ENCODE measurements around the gene GALNT14. TPM values are rescaled to one million over a fixed set of nuclear protein-coding genes. Genes with fewer than 3 reads are reported as not detected.

Gene GALNT14
- total RNA-seq, 1 donor from 2014 or later, result 14.4 TPM

- no peak overlapping the region for H3K27ac Mint-ChIP-seq (ENCODE audit: unreplicated experiment)
- no peaks in the 10 kb centered on the region for H3K4me1 Mint-ChIP-seq (ENCODE audit: low read depth, unreplicated experiment)
- no peak for TF ChIP-seq CTCF (IDR thresholded peaks at IDR 0.05; ENCODE audit: partially characterized antibody, unreplicated experiment)
- H3K9me3 Mint-ChIP-seq (ENCODE audit: unreplicated experiment), result no peaks in the 10 kb centered on the region
- H3K27me3 Mint-ChIP-seq (ENCODE audit: unreplicated experiment), result no peaks in the 10 kb centered on the region
- no peak for DNase-seq
- no peak overlapping the region for H3K4me3 Mint-ChIP-seq (ENCODE audit: unreplicated experiment)
- H3K36me3 Mint-ChIP-seq (ENCODE audit: unreplicated experiment), result no peaks in the 10 kb centered on the region
Observed at GRCh38 chr2:31020713-31021112, 117.5 kb downstream of the GALNT14 start.

- TF ChIP-seq CTCF (IDR thresholded peaks at IDR 0.05; ENCODE audit: partially characterized antibody, unreplicated experiment), result no peak
- Mint-ChIP-seq H3K4me3 (ENCODE audit: unreplicated experiment) (no peak overlapping the region), H3K27ac (ENCODE audit: unreplicated experiment) (no peak overlapping the region), H3K9me3 (ENCODE audit: unreplicated experiment) (no peaks in the 10 kb centered on the region), H3K4me1 (ENCODE audit: low read depth, unreplicated experiment) (no peaks in the 10 kb centered on the region), H3K27me3 (ENCODE audit: unreplicated experiment) (no peaks in the 10 kb centered on the region), H3K36me3 (ENCODE audit: unreplicated experiment) (peaks cover 4% of the 10 kb centered on the region)
- DNase-seq, result no peak
Observed at GRCh38 chr2:31018280-31018679, 120.0 kb downstream of the GALNT14 start.

GRCh38 chr2:31016648-31017047 is 121.6 kb downstream of the GALNT14 start:
- DNase-seq, result no peak
- Mint-ChIP-seq H3K4me1 (ENCODE audit: low read depth, unreplicated experiment) (peaks cover 4% of the 10 kb centered on the region), H3K27me3 (ENCODE audit: unreplicated experiment) (no peaks in the 10 kb centered on the region), H3K36me3 (ENCODE audit: unreplicated experiment) (peaks cover 4% of the 10 kb centered on the region), H3K27ac (ENCODE audit: unreplicated experiment) (no peak overlapping the region), H3K9me3 (ENCODE audit: unreplicated experiment) (no peaks in the 10 kb centered on the region), H3K4me3 (ENCODE audit: unreplicated experiment) (no peak overlapping the region)
- TF ChIP-seq CTCF (IDR thresholded peaks at IDR 0.05; ENCODE audit: partially characterized antibody, unreplicated experiment), result no peak

GRCh38 chr2:31014516-31014915 is 123.7 kb downstream of the GALNT14 start:
- peaks cover 7% of the 10 kb centered on the region for H3K36me3 Mint-ChIP-seq (ENCODE audit: unreplicated experiment)
- H3K4me1 Mint-ChIP-seq (ENCODE audit: low read depth, unreplicated experiment), result peaks cover 4% of the 10 kb centered on the region
- DNase-seq, result no peak
- H3K4me3 Mint-ChIP-seq (ENCODE audit: unreplicated experiment), result no peak overlapping the region
- no peak overlapping the region for H3K27ac Mint-ChIP-seq (ENCODE audit: unreplicated experiment)
- no peaks in the 10 kb centered on the region for H3K9me3 Mint-ChIP-seq (ENCODE audit: unreplicated experiment)
- peaks cover 3% of the 10 kb centered on the region for H3K27me3 Mint-ChIP-seq (ENCODE audit: unreplicated experiment)
- no peak for TF ChIP-seq CTCF (IDR thresholded peaks at IDR 0.05; ENCODE audit: partially characterized antibody, unreplicated experiment)

- Mint-ChIP-seq H3K27ac (ENCODE audit: unreplicated experiment) (no peak overlapping the region), H3K36me3 (ENCODE audit: unreplicated experiment) (peaks cover 10% of the 10 kb centered on the region), H3K4me1 (ENCODE audit: low read depth, unreplicated experiment) (peaks cover 12% of the 10 kb centered on the region), H3K27me3 (ENCODE audit: unreplicated experiment) (peaks cover 3% of the 10 kb centered on the region), H3K9me3 (ENCODE audit: unreplicated experiment) (no peaks in the 10 kb centered on the region), H3K4me3 (ENCODE audit: unreplicated experiment) (no peak overlapping the region)
- no peak for TF ChIP-seq CTCF (IDR thresholded peaks at IDR 0.05; ENCODE audit: partially characterized antibody, unreplicated experiment)
- no peak for DNase-seq
Observed at GRCh38 chr2:31013301-31013700, 124.9 kb downstream of the GALNT14 start.

Measured in glutamatergic neuron (in vitro differentiated cells).